ENCODE measurements around the gene NRF1.
"Not testable (repeated sequence)": the region's sequence is repeated elsewhere in the genome, so short reads cannot be mapped to it uniquely, and the experiment has no call there.

The NRF1 gene

DNA sequence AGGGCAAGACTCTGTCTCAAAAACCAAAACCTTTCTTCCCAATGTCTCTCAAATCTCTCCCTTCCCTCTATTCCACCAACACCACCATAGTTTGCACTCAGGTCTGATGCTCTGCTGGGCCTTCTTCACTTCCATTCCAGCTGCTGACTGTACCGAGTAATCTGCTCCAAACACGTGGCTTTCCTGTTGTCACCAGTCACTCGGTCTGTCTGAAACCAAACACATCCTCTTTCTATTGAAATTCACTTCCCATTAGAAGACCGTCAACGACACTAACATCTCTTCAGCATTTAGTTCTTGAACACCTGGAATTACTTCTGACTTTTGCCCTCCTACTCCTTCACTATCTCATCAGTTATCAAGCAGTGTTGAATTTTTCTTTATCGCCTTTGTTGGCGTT lies 4.7 kb upstream of the NRF1 start:
- DNase-seq (ENCODE audit: low read depth, low spot score) = no peak

DNA sequence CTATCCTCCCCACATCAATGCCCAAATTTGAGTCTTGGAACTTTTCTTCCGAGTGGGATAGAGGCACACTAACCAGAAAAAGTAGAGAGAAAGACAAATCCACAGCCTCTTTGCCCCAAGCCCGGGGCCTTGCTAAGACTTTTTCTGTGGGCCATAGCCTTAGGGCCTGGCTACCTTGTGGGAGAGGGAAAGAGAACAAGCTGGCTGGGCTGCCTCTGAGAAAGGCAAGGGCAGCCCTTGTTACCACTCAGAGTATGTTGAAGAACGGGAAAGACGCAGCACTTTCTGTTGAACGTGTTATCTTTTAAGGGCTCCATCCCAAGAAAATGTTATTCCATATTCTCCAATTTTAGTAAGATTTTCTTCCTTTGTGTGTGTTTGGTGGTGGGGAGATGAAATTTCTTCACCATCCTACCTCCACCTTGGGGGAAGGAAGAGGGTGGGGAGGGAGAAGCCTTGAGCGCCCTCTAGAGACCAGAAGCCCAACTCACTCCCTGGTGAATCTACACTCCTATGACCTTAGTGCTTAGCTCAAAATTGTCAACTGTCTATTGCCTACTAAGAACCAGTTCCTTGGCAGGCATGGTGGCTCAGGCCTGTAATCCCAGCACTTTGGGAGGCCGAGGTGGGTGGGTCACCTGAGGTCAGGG lies 3.9 kb upstream of the NRF1 start:
- peak; percentile 87 for DNase-seq (ENCODE audit: low read depth, low spot score)

DNA sequence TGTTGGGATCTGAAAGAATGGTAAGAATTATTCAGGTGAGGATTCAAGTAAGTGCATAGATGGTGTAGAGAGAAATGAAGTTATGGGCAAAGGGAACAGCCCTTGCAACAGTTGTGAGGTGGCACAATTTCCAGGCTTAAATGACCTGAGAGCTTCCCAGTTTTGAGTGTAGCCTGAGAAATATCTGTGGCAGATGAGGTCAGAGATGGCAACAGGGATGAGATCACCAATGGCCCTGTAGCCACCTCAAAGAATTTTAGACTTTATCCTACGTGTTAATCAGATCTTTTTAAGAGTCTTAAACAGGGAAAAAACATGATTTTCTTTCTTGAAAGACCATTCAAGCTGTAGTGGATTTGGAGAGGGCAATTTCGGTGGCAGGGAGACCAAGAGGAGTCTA lies 1.9 kb upstream of the NRF1 start:
- no peak for DNase-seq (ENCODE audit: low read depth, low spot score)

DNA sequence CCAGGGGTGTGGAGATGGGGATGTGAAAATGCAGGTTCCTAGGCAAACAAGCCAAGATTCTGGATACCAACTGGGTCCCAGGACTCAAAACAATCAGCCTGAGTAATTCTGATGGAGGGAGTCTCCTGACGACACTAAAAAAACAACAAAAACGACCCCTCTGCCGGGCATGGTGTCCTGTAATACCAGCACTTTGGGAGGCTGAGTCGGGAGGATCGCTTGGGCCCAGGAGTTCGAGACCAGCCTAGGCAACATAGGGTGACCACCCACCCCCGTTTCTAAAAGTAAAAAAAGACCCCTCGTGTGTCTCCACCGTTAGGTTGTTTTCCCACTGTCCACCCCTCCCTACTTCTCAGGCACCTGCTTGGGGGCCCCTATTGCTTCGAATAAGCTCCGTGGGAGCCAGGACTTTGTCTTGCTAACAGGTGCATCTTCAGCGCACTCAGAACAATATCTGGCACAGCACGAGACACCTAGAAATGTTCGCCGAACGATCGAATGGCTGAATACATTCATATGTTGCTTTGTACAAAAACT lies 743 bp upstream of the NRF1 start:
- peak; percentile 21 for DNase-seq (ENCODE audit: low read depth, low spot score)

DNA sequence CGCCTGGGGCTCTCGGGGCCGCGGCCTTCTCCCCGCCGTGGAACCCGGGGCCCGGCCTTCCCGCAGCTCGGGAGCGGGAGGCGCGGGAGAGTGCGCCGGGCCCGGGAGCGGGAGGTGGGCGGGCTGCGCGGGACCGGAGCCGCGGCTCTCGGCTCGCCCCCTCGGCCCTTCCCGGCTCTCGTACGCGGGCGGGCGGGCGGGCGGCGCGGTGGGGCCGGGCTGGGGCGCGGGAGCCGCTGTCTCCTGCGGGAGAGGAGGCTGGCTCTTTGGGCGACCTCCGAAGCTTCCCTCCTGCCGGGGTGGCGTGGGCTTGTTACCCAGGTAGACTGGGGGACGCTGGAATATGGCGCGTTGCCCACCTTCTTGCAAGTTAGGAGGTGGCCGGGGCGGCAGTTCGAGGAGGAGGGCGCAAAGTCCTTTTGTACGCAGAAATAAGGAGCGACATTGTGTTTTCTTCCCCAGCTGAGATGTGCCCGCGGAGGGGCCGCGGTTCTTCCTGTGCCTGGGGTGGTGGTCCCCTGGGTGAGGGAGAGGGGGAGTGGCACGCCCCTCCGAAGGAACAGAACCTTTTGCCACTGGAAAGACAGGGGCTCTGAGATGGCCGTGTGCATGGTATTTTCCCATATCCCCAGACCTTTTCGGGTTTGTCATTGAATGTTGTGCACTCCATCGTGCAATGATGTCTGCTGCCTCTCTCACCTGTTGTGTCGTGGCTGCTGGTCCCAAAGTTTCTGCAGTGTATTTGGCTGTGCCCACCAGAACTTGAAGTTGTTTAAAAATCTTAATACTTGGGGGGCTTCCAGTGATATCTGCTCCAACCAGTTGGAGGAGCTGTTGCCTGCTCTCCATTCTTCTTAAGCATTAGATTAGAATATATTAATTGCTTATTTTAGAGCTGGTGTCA lies 844 bp downstream of the NRF1 start:
- peak; percentile 47 for DNase-seq (ENCODE audit: low read depth, low spot score)

DNA sequence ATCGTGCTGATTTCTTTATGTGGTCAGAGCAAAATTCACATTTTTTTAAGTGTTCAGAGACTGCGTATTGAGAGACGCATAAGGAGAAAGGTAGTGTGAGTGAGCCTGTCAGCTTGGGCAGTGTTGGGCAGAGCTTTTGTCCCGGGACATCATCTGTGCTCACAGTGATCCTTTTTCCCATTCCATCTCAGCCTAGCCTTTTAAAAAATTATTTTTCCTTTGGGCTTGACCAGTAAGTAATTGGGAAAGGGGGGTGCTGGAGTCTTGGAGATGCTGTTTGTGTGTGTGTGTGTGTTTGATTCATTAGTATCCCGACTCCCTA lies 1.5 kb downstream of the NRF1 start:
- no peak for DNase-seq (ENCODE audit: low read depth, low spot score)

DNA sequence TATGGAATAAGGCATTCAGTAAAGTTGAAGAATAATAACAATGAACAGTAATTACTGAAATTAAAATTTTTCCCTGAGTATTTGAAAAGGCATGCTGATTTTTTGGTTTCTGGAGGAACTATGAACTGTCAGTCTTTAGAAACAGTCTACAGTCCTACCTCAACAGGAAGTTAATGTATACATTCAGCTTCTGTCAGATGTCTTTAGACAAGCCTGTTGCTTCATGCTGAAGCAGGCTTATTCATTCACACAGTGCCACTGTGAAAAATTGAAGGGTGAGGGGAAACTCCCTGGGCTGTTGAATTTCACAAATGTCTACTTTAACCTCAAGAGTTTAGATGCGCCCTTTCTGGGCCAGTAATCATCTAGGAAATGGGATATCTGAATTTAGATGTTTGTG lies 3.5 kb downstream of the NRF1 start:
- DNase-seq (ENCODE audit: low read depth, low spot score) = no peak

DNA sequence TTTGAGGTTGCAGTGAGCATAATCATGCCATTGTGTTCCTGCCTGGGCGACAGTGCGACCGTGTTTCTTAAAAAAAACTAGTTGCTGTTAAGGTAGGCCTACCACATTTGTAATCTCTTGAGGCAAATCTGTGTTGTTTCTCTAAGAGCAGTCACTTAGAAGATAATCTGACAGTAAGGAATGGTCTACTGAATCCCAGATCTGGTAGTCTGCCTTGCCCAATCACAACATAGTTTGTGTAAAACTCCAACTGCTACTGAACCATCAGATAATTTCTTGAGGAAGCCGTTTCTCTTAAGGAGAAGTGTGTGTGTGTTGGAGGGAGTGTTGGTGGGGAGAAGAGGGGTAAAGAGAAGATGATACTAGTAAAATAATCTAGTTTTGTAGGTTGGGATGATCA lies 5.0 kb downstream of the NRF1 start:
- no peak for DNase-seq (ENCODE audit: low read depth, low spot score)

DNA sequence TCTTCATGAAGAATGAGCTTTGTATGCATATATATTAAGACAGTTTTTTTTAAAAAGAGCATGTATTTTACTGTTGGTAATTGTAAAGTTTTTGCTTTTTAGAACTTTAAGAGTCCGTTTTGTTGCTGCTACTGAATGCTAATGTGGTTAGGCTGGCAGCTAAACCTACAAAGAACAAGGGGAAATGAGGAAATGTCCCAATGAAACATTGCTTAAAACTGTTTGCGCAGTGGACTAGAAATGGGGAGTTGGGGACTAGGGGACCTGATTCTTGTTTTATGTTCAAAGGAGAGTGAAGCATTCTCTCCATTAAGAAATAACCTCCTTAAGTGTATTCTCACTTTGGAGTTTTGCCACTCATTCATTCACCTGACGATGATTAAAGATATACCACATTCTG lies 5.7 kb downstream of the NRF1 start:
- DNase-seq (ENCODE audit: low read depth, low spot score) = no peak

DNA sequence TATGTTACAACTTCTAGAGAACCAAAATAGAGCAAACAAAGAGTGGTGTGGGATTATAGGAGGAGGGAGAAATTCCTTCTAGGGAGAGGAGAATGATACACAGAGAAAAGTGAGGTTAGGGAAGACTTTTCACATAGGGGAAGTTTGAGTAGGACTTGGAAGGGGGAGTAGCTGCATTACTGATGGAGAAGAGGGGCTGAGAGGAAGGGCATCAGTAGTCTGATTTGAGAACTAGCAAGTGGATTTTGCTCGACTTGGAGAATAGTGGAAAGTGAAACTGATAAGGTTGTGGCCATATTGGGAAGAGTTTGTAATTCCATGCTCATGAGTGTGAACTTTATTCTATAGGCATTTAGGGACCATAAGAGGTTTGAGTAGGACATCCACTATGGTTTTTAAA lies 6.1 kb downstream of the NRF1 start:
- DNase-seq (ENCODE audit: low read depth, low spot score) = no peak

DNA sequence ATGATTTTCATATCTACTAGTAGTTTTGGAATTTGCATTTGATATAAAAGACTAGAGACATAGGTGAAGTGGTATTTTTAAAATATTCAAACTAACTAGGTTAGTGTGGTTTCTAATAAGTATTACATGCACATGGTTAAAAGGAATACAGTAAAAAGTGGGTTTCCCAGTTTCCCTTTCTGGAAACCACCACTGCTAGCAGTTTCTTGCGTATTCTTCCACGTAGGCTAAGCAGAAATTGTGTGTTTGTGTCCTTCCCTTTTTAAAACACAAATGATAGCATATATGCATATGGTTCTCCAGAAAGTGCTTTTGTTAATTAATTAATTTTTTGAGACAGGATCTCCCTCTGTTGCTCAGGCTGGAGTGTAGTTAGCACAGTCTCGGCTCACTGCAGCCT lies 15.4 kb downstream of the NRF1 start:
- no peak for DNase-seq (ENCODE audit: low read depth, low spot score)

DNA sequence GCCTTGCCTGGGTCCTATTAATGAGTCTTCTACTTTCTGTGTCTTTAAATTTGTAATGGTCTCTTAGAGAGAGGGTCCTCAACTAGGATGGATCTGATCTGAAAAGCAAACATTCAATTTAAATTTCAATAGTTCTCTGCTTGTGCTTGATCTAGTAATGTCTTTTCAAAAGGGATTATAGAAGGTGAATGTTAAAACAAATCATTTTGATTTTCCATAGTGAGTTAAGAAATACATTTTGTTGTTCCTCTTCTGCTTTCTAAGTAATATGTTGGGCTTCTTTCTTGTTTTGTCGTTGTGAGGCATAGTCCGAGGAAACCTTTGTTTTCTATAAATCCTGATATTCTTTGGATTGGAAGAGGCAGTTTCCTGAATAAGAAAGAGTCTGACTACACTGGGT lies 18.8 kb downstream of the NRF1 start:
- DNase-seq (ENCODE audit: low read depth, low spot score) = no peak

DNA sequence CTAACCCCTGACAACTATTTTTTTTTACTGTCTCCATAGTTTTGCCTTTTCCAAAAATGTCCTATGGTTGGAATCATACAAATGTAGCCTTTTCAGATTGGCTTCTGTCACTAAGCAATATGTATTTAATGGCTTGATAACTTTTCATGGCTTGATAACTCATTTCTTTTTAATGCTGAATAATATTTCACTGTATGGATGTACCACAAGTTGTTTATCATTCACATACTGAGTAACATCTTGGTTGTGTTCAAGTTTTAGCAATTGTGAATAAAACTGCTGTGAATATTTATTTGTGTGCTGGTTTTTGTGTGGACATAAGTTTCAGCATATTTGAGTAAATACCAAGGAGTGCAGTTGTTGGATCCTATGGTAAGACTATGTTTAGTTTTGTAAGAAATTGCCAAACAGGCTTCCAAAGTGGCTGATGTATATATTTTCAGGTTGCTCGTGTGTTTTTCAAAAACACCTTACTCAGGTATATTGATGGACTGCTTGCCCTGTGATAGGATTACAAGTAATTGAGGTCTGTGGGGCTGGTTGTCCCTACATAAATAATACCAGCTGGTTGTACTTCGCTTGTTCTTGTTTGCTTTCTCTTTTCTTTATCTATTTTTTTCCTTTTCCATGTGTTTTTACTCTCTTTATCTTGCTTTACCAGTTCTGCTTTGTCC lies 23.0 kb downstream of the NRF1 start:
- no peak for DNase-seq (ENCODE audit: low read depth, low spot score)

DNA sequence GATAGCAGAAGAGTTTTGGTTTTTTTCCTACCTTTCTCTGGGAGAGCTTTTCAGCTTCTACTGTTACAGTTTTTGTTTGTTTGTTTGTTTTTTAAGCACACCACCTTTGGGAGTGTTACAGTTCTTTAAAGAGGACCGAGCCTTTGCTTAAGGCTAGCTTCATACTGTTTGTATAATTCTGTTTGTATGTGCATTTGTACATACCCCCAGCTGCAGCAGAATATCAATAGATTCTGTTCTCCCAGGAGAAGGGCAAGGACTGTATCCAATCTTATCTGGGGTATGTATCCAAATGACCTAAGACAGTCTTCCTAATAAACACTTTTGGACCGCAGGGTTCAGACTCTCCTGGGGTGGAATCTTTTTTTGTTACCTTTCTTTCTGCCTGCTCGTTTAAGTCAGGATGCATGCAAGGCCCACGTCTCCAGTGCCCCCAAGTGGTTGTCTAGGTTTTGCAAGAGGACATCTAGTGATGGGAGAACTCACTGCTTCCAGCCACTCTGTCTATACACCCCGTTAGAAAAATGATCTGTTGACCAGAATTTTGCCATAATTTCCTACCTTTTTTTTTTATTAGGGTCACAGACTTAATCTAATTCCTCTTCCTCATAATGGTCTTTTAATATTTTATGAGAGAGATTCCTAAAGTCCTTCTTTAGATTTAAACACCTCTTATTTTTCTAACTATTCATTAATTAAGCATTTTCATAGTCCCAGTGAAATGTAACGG lies 23.9 kb downstream of the NRF1 start:
- peak; percentile 70 for DNase-seq (ENCODE audit: low read depth, low spot score)

DNA sequence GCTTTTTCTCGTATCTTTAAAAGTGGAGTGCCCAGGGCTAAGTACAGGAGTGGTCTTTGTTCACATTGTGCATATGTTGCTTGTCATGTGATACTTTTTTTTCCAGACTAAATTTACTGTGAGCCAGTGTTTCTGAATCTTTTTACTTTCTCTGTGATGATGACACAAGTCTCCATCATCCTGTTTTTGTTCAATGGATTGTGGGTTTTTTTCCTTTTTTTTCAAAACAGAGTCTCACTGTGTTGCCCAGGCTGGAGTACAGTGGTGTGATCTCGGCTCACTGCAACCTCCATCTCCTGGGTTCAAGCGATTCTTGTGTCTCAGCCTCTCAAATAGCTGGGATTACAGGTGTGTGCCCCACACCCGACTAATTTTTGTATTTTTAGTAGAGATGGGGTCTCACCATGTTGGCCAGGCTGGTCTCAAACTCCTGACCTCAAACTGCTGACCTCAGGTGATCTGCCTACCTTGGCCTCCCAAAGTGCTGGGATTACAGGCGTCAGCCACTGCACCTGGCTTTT lies 24.6 kb downstream of the NRF1 start:
- not testable (repeated sequence) for DNase-seq (ENCODE audit: low read depth, low spot score)

DNA sequence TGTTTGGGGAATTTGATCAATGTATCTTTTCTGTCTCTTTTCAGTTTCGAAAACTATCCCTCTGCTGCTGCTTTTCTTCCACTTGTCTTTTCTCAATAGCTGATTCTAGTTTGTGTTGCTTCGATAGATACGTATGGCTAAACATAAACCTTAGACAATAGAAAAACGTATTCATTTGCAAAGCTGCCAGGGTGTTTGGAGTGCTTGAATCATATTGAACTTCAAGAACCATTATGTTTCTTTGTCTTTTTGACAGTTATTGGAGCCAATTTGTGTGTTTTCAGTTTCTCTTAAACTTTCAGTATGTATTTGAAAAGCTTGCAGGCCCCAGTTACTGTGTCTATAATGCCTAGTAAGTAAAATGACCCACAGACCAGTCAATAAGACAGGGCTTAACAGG lies 25.1 kb downstream of the NRF1 start:
- no peak for DNase-seq (ENCODE audit: low read depth, low spot score)

DNA sequence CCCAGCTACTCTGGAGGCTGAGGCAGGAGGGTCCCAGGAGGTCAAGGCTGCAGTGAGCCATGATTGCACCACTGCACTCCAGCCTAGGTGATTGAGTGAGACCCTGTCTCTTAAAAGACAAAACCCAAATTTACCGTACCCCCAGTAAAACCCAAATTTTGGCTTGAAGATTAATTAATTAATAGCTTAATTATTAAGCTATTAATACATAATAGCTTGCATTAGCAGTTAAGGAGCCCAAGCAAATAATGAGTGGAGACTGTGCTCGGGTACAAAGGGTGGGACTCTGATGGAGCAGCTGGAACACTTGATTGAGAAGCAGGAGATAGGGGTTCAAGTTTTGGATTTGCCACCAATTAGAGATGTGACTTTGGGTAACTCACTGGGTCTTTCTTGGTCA lies 28.9 kb downstream of the NRF1 start:
- no peak for DNase-seq (ENCODE audit: low read depth, low spot score)

DNA sequence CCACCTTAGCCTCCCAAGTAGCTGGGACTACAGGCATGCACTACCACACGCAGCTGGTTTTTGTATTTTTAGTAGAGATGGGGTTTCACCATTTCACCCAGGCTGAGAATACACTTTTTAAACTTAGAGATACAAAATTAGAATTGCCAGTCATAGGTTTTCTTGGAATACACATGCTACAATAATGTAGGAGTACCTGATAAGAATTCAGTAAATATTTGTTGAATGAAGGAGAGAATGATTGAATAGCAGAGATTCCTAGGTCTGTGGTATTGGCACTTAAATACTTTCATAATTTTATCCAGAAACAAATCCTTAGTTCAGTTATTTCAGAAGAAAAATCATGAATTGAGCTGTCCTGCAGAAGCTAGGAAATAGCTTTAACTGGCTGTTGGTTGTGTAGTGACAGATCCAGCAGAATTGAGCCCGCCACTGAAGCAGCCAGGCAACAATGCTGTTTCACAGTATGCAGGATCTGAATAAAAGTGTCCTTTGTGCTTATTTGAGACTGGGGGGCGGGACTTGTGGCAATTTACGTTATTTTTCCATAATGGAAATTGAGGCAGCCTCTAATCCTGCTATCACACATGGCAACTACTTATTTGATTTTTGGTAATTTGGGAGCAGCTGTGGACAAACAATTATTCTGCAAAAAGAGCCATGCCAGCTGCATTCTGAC lies 31.5 kb downstream of the NRF1 start:
- no peak for DNase-seq (ENCODE audit: low read depth, low spot score)

DNA sequence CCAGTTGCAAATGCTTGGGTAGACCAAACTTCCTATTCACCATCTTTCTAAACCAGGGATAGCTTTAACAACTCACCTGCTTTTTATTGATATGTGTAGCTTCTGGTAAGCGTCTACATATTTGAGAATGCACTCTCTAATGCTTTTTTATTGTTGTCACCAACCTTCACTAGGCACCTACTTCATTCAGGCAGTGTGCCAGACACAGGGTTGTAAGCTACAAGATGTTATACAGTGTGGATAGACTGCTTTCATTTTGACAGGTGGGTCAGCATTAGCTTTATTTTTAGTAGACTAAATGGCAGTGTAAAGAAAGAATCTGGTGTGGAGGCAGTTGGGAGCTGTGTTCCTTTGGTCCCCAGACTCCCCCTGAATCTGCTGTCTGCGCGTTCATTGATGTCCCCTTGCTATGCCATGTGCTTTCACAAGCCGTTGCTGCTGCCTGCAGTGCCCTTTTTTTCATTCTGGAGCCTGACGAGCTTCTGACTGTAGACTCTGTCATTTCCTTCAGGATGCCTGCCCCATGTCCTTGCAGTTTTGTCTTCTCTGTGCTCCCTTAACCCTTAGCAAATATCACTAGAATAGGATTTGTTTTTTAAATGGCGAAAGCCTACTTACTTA lies 32.1 kb downstream of the NRF1 start:
- DNase-seq (ENCODE audit: low read depth, low spot score) = no peak

DNA sequence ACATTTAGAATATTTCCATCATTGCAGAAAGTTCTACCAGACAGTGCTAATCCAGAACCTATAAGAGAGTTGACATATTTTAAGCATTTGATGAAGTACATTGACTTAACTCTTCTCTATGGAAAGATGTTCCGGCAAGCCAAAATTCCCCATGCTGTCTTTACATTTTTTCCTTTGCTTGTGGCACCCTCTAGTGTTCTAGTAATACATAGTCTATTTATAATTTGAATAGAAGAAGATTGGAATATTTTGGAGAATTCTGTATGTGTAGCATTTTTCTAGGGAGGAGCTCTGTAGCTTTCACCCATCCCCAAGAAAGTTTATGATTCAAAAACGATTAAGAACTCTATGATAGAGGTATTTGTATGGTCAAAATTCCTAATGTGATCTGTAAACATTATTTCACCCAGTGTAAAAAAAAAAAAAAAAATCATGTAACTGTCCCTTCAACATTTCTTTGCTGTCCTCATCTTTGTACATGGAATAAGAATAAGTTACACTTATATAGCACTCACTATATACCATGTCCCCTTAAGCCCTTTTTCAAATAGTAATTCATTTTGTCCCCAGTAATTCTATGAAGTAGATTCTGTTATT lies 33.2 kb downstream of the NRF1 start:
- DNase-seq (ENCODE audit: low read depth, low spot score) = no peak

Measured in ELF-1 (cell line).